ENCODE measurements around the gene TUBA3E.
A peak's percentile ranks its signal among the peaks of the same experiment; 100 is the strongest.
"Not testable (repeated sequence)": the region's sequence is repeated elsewhere in the genome, so short reads cannot be mapped to it uniquely, and the experiment has no call there.

Gene TUBA3E

DNA sequence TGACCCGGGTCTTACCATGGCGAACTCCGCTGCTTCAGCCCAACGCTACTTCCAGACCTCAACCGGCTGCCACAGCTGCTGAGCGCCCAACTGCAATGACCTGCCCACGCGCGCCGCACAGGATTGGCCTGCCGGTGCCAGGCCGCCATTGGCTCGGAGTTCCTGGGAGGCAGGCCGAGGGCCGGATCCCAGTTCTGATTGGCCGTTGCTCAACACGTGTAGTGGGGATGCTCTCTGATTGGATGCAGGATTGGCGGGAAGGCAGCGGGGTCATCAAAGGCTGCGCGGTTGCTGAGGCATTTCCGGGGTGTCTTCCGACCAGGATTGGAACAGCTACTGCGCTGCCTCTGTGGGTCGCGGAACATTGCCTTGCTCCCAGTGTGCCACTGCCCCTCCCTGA is at the start of gene TUBA3E:
TUBA3E (minus strand) TSS at position 97 of the 400 bp plus-strand sequence; CDS start at position 18, 79 bp downstream.
- no peak for ATAC-seq
- no peak for DNase-seq

DNA sequence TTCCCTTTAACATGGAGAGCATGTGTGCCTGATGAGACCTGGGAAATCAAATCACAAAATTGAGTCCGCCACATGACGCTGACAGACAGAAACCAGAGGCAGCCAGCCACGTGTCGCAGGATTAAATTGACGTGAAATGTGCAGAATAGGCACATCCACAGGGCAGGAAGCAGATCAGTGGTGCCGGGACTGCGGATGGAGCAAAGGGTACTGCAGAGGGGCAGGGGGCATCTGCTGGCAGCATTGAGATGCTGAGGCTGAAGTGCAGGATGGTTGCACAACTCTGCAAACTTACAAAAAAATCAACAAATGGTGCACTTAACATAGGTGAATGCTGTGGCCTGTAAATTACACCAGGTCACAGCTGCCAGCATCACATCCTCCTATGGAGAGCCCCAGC is 48.2 kb upstream of the TUBA3E start:
- no peak for ATAC-seq
- DNase-seq, result no peak

- DNase-seq (no peak), ATAC-seq (no peak)
Measured at GRCh38 chr2:130245976-130246375, 47.7 kb upstream of the TUBA3E start.

DNA sequence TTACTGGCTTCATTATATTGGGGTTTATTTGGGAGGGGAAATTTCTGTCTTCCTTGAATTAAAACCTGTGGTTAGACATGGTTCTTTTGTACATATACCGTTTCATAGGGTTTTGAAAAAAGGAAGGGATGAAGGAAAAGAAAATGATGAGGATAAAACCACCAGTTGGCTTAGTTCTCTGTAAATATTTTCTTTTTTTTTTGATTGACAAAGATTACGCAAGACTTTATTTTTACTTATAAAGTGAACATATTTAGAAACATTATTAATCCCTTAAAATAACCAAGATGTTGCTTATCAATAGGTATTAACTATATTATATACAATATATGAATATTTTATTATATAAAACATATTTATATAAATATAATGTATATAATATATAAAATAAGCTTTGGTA is 45.1 kb upstream of the TUBA3E start:
- no peak for DNase-seq
- no peak for ATAC-seq

DNA sequence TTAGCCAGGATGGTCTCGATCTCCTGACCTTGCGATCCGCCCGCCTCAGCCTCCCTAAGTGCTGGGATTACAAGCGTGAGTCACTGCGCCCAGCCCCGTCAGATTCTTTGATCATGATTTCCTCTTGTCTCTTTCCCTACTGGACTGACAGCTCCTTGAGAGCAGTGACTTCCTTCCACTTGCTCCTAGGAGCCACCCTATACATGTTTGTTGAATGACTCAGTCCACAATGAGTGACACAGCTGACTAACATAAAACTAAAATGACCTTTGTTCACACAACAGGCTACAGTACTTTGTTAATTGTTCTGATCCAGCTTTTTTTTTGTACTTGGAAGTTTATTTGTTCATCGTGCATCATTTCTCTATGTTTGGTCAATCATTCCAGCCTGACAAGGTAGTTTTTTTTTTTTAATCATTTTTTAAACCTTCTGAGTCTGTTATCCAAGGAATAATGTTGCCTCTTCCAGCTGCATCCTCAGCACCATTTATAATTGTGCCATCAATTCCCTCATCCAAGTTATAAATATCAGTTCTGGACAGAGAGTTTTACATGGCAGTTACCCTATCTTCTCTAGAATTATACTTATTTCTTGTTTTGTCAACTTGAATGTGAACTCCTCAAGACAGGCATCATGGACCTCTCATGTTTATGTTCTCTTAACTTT is 42.9 kb upstream of the TUBA3E start:
- no peak for DNase-seq

GRCh38 chr2:130239581-130239980 is 41.3 kb upstream of the TUBA3E start:
- ATAC-seq, DNase-seq: not testable (repeated sequence)

More for the DNA sequence above, 42.9 kb upstream of the TUBA3E start:
- ATAC-seq, result no peak

GRCh38 chr2:130233066-130233465 is 34.8 kb upstream of the TUBA3E start:
- ATAC-seq, DNase-seq: not testable (repeated sequence)

DNA sequence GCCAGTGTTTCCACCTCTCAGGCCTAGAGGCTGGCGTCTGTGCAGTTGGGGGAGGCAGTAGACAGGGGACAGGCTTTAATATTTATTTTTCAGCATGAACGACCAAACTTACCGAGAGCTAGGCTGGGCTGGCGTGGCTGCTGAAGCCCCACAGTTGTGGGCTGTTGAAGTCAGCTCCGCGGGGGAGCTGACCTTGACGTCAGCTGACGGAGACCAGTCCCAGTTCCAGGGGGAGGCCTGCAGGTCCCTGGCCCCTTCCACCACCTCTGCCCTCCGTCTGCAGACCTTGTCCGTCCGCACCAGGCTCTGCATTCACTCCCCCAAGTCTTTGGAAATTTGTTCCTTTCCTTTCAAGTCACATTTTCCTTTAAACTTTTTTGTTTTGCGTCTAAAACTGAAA is 33.4 kb upstream of the TUBA3E start:
- no peak for DNase-seq
- no peak for ATAC-seq

DNA sequence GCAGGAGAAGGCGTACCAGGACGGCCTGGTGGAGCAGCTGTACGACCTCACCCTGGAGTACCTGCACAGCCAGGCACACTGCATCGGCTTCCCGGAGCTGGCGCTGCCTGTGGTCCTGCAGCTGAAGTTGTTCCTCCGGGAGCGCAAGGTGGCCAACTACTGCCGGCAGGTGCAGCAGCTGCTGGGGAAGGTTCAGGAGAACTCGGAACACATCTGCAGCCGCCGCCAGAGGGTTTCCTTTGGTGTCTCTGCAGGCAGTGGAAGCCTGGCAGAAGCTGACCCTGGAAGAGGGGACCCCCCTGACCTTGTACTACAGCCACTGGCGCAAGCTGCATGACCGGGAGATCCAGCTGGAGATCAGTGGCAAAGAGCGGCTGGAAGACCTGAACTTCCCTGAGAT is 32.7 kb upstream of the TUBA3E start:
- ATAC-seq, DNase-seq: not testable (repeated sequence)

GRCh38 chr2:130230376-130230775 is 32.1 kb upstream of the TUBA3E start:
- DNase-seq, ATAC-seq: not testable (repeated sequence)

GRCh38 chr2:130229161-130229510 is 30.9 kb upstream of the TUBA3E start:
- peak; percentile 30 for ATAC-seq
- DNase-seq, result peak; percentile 17

DNA sequence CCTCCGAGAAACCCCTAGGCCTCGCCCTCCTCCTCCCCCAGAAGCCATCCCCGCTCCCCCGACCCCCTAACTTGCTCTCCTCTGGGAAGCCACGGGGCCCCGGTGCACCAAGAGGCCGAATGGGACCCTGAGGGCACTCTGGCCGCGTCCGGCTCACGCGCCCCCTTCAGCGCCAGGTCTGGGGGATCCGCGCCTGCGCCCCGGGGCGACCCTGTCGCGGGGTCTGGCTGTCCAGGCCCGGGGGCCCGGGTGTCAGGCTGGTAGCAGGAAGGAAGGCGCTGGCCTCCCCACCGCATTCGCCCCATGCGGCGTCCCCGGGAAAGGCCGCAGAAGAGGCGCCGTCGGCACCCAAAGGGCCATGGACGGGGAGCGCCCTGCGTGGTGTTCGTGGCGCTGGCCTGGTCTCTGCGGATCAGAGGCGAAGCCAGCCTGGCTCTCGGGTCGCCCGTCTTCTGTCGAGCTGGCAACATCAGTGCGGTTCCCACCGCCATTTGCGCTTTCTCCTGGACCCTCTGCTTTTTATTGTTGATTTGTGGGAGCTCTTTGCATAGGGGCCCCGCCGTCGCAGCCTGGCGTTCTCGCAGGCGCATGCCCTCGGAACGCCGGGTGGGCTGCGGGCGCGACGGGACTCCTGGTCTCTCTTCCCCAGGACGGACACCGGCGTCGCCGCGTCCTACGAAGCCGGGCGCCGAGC is 30.4 kb upstream of the TUBA3E start:
- ATAC-seq, DNase-seq: not testable (repeated sequence)

- DNase-seq, ATAC-seq: not testable (repeated sequence)
Measured at GRCh38 chr2:130228005-130228404, 29.8 kb upstream of the TUBA3E start.

DNA sequence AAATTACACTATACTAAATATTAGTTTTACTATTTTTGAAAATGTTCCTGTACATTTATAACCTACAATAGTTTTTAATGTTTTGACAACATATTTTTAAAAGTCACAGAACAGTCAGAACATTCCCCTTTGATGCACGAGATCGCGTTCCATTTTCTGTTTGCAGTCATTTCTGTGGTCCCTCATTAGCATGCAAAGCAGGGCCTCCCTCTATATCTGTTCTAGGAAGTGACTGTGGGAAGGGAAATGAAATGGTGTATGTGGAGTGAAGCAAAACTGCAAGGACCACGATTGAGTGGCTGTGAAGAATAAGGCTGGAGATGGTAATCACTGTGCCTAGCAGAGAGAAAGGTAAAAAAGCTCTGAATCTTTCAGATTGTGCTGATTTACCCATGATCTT is 24.3 kb upstream of the TUBA3E start:
- peak; percentile 66 for ATAC-seq
- not testable (repeated sequence) for DNase-seq

DNA sequence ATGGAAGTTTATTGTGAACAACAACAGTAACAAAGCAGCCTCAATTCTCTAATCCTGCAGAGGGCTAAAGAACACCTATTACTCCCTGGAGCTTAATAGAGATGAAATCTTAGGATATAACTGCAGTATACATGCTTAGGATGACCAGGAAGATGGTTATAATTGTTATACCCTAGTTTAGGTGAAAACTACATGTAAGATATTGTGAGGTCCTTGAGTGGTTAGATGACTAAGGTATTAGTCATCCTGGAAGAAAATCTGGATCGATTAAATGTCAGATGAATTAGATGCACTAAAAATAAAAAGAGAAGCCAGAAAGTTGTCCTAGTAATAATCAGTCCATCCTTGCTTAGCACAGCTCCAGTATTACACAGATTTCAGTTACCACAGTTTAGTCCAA is 22.3 kb upstream of the TUBA3E start:
- not testable (repeated sequence) for ATAC-seq

DNA sequence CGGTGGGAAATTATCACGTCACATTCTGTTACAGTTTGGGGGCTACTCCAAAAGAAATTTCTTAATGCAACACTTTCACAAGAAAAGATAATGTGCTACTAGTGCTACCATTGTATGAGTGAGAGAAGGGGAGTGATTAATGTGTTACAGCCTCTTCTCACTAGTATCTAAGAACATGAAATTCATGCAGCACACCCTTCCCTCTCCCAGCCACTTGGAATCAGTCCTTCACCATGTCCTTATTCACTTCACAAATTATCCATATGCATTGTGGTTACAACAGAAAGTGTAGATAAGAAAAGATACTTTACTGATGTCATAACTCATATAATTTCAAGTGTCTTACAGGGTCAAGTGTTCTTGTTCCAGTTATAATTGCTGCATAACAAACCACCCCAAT is 20.9 kb upstream of the TUBA3E start:
- DNase-seq, ATAC-seq: not testable (repeated sequence)

More for the DNA sequence above, 22.3 kb upstream of the TUBA3E start:
- not testable (repeated sequence) for DNase-seq

- ATAC-seq, DNase-seq: not testable (repeated sequence)
Measured at GRCh38 chr2:130207051-130207450, 8.8 kb upstream of the TUBA3E start.

GRCh38 chr2:130203150-130203549 is 4.9 kb upstream of the TUBA3E start:
- ATAC-seq, DNase-seq: not testable (repeated sequence)

DNA sequence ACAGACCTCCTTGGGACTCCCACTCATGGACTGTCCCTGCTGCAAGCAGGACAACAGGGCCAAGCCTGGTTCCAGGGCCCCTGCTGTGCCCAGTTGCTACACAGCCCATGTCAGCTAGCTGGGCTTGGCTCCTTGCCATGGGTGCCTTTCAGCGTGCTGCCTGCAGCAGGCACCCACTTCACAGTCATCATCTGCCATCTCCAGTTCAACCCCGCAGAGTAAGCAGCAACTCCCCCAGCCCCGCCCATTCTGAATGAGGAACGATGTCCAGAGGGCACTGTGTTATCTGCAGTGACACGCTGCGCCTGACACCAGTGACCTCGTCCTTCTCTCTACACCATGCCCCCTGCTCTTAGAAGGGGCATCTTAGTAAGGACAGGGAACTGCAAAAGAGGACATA is 4.3 kb upstream of the TUBA3E start:
- not testable (repeated sequence) for ATAC-seq, DNase-seq

GRCh38 chr2:130196052-130196451 is 2.2 kb downstream of the TUBA3E start:
- DNase-seq, ATAC-seq: not testable (repeated sequence)

DNA sequence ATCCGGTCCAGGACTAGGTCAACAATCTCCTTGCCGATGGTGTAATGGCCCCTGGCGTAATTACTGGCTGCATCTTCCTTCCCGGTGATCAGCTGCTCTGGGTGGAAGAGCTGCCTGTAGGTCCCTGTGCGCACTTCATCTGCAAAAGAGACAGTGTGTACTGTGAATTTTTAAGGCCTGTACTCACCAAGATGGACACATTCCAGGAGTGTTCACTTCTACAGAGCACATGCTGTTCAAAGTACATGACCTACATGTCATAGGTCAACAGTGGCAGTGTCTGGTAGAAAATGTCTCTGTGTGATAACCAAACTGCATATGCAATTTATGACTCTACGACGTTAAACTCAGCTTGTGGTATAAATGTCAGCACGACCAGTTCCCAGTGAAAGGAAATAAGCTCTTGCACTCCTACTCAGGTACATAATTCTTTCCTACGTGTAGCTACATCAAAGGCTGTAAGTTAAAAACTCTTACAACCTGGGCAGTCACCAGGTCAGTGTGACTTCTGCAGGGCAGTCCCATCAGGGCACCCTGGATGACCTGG is 3.1 kb downstream of the TUBA3E start:
- ATAC-seq, result peak; percentile 11
- DNase-seq, result not testable (repeated sequence)

DNA sequence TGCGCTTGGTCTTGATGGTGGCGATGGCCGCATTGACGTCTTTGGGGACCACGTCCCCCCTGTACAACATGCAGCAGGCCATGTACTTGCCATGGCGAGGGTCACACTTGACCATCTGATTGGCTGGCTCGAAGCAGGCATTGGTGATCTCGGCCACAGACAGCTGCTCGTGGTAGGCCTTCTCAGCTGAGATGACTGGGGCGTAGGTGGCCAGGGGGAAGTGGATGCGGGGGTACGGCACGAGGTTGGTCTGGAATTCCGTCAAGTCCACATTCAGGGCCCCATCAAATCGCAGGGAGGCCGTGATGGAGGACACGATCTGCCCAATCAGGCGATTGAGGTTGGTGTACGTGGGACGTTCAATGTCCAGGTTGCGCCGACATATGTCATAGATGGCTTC is 4.4 kb downstream of the TUBA3E start:
- not testable (repeated sequence) for ATAC-seq, DNase-seq

- not testable (repeated sequence) for DNase-seq, ATAC-seq
Measured at GRCh38 chr2:130192451-130192850, 5.8 kb downstream of the TUBA3E start.

Measured in stimulated activated naive CD8-positive, alpha-beta T cell treated with anti-CD3 and anti-CD28 coated beads, Interleukin-15, Interleukin-2, amounts not matched to agents 100 U/mL and 50 U/mL, for 24 hours (primary cell).